RWPE2 (cell line): Measurements from ENCODE around the gene NFAM1.

ENCODE experiments used
- ATAC-seq: fragments of 200-7000 bp; cut with Tn5 transposase; 3 replicates; pipeline ENCODE4 v1.9.1; 2021; ENCODE audit warnings: low read depth
- DNase-seq: peaks from one replicate; pipeline ENCODE4 v3.0.0-alpha.2; 2020; ENCODE audit warnings: low spot score
- H3K27ac ChIP-seq: fragments of 450-650 bp; 2 replicates; pipeline ENCODE4 v1.5.1; 2017; ENCODE audit warnings: mild to moderate bottlenecking; ENCODE audit not compliant: poor library complexity, severe bottlenecking
- H3K27me3 ChIP-seq: fragments of 250-450 bp; sonication (Bioruptor Pico); 2 replicates; pipeline ENCODE4 v1.5.1; 2021; ENCODE audit warnings: mild to moderate bottlenecking, moderate library complexity; ENCODE audit not compliant: insufficient read depth, poor library complexity, severe bottlenecking
- H3K36me3 ChIP-seq: fragments of 250-450 bp; sonication (Bioruptor Pico); 2 replicates; pipeline ENCODE4 v1.5.1; 2020; ENCODE audit warnings: low read depth, mild to moderate bottlenecking, moderate library complexity
- H3K4me1 ChIP-seq: fragments of 250-450 bp; sonication (Bioruptor Pico); 2 replicates; pipeline ENCODE4 v1.5.1; 2021; ENCODE audit warnings: mild to moderate bottlenecking, moderate library complexity; ENCODE audit not compliant: insufficient read depth, poor library complexity, severe bottlenecking
- H3K4me3 ChIP-seq: fragments of 250-450 bp; sonication (Bioruptor Pico); 2 replicates; pipeline ENCODE4 v1.5.1; 2021; ENCODE audit warnings: mild to moderate bottlenecking, moderate library complexity; ENCODE audit not compliant: severe bottlenecking
- H3K9me3 ChIP-seq: fragments of 250-450 bp; sonication (Bioruptor Pico); 2 replicates; pipeline ENCODE4 v1.5.1; 2021; ENCODE audit warnings: mild to moderate bottlenecking, moderate library complexity; ENCODE audit not compliant: severe bottlenecking
- TF ChIP-seq, protein P1 (sequence below): fragments of 450-650 bp; IDR thresholded peaks from one replicate; pipeline ENCODE4 v1.5.1; 2017; ENCODE audit warnings: mild to moderate bottlenecking, moderate library complexity; ENCODE audit not compliant: poor library complexity, severe bottlenecking

The NFAM1 gene

DNA sequence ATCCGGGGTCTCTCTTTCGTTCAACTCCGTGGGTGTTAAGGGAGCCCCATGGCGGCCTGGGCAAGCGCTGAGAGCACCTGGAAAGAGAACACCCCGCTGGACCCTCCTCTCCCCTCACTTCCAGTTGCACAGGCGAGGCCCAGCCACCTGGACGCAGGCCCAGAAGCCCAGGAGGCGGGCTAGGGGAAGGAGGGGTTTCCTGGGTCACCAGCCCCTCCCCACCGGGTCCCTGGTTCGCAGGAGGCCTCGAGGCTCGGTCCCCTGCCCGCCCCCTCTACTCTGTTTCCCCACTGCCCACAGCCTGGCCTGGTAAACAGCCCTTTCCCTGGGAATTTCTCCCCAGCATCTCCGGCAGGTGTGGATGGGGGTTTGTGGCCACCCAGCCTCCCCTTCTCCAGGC, 8.5 kb upstream of the NFAM1 start:
- Histone ChIP-seq H3K27me3 (no peaks in the 10 kb centered on the region), H3K27ac (no peak overlapping the region), H3K9me3 (no peaks in the 10 kb centered on the region), H3K4me3 (no peak overlapping the region), H3K36me3 (no peaks in the 10 kb centered on the region), H3K4me1 (no peaks in the 10 kb centered on the region)
- DNase-seq = no peak
- TF ChIP-seq, protein P1, sequence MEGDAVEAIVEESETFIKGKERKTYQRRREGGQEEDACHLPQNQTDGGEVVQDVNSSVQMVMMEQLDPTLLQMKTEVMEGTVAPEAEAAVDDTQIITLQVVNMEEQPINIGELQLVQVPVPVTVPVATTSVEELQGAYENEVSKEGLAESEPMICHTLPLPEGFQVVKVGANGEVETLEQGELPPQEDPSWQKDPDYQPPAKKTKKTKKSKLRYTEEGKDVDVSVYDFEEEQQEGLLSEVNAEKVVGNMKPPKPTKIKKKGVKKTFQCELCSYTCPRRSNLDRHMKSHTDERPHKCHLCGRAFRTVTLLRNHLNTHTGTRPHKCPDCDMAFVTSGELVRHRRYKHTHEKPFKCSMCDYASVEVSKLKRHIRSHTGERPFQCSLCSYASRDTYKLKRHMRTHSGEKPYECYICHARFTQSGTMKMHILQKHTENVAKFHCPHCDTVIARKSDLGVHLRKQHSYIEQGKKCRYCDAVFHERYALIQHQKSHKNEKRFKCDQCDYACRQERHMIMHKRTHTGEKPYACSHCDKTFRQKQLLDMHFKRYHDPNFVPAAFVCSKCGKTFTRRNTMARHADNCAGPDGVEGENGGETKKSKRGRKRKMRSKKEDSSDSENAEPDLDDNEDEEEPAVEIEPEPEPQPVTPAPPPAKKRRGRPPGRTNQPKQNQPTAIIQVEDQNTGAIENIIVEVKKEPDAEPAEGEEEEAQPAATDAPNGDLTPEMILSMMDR = no peak
- no peak for ATAC-seq

DNA sequence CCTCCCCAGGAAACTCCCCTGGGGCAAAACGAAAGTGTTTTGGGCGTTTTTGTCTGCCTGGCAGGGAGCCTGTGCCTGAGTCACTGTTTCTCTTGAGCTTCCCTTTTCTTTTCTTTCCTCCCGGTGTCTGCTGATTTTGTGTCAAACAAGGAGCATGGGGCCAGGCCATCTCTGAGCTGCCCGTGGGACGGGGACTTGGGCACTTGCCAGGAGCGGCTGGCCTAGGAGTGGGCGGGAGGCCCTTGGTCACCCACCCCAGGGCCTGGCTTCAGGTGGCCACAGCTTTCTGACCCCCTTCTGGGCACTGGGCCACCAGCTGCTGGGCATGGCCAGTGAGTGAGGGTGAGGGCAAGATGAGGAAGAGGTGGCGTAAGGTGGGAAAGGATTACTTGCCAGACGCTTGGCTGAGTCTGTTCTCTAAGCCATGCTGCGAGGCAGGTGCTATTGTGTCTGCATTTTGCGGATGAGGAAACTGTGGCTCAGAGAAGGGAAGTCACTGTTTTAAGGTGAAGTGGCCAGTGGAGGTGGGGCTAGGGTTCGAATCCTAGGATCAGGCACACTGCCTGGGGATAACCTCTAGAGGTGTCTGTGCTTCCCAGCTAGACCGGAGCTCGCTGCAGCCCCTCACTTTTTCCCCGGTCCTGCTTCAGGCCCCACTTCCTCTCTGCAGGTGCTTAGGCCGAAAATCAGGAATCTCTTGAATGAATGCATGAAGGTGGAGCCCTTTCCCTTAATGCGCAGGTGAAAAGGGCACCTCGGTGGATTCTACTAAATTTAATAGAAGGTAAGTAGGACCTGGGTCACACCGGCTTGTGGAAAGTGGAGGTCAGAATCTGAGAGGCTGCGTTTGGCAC, 7.8 kb upstream of the NFAM1 start:
- Histone ChIP-seq H3K4me1 (no peaks in the 10 kb centered on the region), H3K27me3 (no peaks in the 10 kb centered on the region), H3K9me3 (no peaks in the 10 kb centered on the region), H3K36me3 (no peaks in the 10 kb centered on the region), H3K27ac (no peak overlapping the region), H3K4me3 (no peak overlapping the region)
- TF ChIP-seq, protein P1 = no peak
- ATAC-seq = no peak
- DNase-seq = no peak

DNA sequence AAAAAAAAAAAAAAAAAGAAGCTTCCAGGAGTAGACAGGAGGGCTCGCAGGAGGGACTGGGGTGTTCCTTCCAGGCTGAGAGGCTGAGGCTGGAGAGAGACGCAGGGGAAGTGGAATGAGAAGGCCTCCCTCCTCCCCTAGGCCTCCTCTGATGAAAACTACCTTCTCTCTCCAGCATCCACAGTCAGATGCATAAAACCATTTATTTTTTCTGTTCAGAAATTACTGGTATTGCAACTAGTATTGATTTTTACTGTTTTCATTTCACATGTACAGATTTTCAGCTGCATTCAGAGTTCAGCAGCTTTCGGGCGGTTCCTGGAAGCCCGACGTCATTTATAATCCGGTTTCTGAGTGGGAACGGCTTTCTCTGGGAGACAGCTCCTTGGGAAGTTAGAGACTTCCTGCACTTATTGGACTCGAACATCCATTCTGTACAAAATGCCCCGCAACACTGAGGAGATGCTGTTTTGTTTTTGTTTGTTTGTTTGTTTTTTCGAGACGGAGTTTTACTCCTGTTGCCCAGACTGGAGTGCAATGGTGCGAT, 6.9 kb upstream of the NFAM1 start:
- TF ChIP-seq, protein P1 = no peak
- no peak overlapping the region for H3K4me3 ChIP-seq
- DNase-seq = no peak
- no peaks in the 10 kb centered on the region for H3K36me3 ChIP-seq
- no peak overlapping the region for H3K27ac ChIP-seq
- no peak for ATAC-seq
- no peaks in the 10 kb centered on the region for H3K9me3 ChIP-seq
- no peaks in the 10 kb centered on the region for H3K27me3 ChIP-seq
- no peaks in the 10 kb centered on the region for H3K4me1 ChIP-seq

DNA sequence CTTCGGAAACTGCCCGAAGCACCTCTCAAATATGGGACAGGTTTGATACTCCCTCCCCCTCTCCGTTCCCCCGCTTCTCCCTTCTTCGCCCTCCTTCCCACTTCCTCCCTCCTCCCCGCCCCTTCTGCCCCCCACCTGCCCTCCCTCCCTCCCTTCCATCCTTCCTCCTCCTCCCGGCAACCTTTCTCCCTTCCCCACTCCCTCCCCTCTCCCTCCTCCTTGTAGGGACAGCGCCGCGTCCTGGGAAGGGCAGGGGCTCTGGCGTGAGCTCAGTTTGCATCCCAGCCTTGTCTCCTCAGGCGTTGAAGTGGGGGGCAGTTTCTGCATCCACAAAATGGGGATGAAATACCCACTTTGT, 6.1 kb upstream of the NFAM1 start:
- DNase-seq (no peak), ATAC-seq (no peak)
- H3K36me3 ChIP-seq = no peaks in the 10 kb centered on the region
- H3K4me1 ChIP-seq = no peaks in the 10 kb centered on the region
- no peak overlapping the region for H3K27ac ChIP-seq
- H3K9me3 ChIP-seq = no peaks in the 10 kb centered on the region
- no peaks in the 10 kb centered on the region for H3K27me3 ChIP-seq
- H3K4me3 ChIP-seq = no peak overlapping the region
- TF ChIP-seq, protein P1 = no peak
